AG20443 (cell line): ENCODE data around the gene LSG1.
"Not testable (repeated sequence)": the region's sequence is repeated elsewhere in the genome, so short reads cannot be mapped to it uniquely, and the experiment has no call there.

Experiments
- DNase-seq: peaks from one replicate; pipeline ENCODE4 v3.0.0; 2012; ENCODE audit warnings: low spot score, mixed read lengths

LSG1 gene

GRCh38 chr3:194617143-194617671 is 54.8 kb downstream of the LSG1 start:
- no peak for DNase-seq

GRCh38 chr3:194615226-194615625 is 56.8 kb downstream of the LSG1 start:
- no peak for DNase-seq

- DNase-seq, result no peak
Observed at GRCh38 chr3:194612221-194612620, 59.8 kb downstream of the LSG1 start.

- no peak for DNase-seq
Observed at GRCh38 chr3:194610689-194611088, 61.3 kb downstream of the LSG1 start.

- no peak for DNase-seq
Observed at GRCh38 chr3:194609601-194610000, 62.4 kb downstream of the LSG1 start.

GRCh38 chr3:194608981-194609380 is 63.0 kb downstream of the LSG1 start:
- no peak for DNase-seq

- no peak for DNase-seq
Observed at GRCh38 chr3:194607592-194608389, 64.2 kb downstream of the LSG1 start.

GRCh38 chr3:194606941-194607340 is 65.0 kb downstream of the LSG1 start:
- no peak for DNase-seq

GRCh38 chr3:194606163-194606562 is 65.8 kb downstream of the LSG1 start:
- DNase-seq, result no peak

- not testable (repeated sequence) for DNase-seq
Observed at GRCh38 chr3:194605314-194605713, 66.7 kb downstream of the LSG1 start.

- DNase-seq, result no peak
Observed at GRCh38 chr3:194604837-194605236, 67.2 kb downstream of the LSG1 start.

GRCh38 chr3:194604126-194604525 is 67.9 kb downstream of the LSG1 start:
- DNase-seq, result no peak

- DNase-seq, result no peak
Observed at GRCh38 chr3:194602669-194603171, 69.3 kb downstream of the LSG1 start.

GRCh38 chr3:194598771-194599557 is 73.0 kb downstream of the LSG1 start:
- DNase-seq, result peak; percentile 81

- no peak for DNase-seq
Observed at GRCh38 chr3:194596906-194597305, 75.1 kb downstream of the LSG1 start.

GRCh38 chr3:194592798-194593752 is 78.9 kb downstream of the LSG1 start:
- DNase-seq, result peak; percentile 95
